Epithelial cell of proximal tubule (primary cell): ENCODE results near the gene DGKZ. TPM values are rescaled to one million over a fixed set of nuclear protein-coding genes. Genes with fewer than 3 reads are reported as not detected.
"Not testable (repeated sequence)": the region's sequence is repeated elsewhere in the genome, so short reads cannot be mapped to it uniquely, and the experiment has no call there.

Experiments
- DNase-seq: peaks from one replicate; pipeline ENCODE4 v3.0.0-alpha.2; 2011; ENCODE audit warnings: low read depth
- H3K4me3 ChIP-seq: 2 replicates; pipeline ENCODE4 v1.5.1; 2011; ENCODE audit warnings: low read depth, mild to moderate bottlenecking, low read length
- total RNA-seq: library from RNA; depleted of rRNA; stranded (reverse); fragments of >200 nt; gene quantifications from 2 replicates; pipeline ENCODE4 v1.2.3, GENCODE V29; 2015
- TF ChIP-seq, protein P1 (sequence below): conservative IDR thresholded peaks from 2 replicates; pipeline ENCODE4 v1.5.1; 2012; ENCODE audit warnings: low read depth, mild to moderate bottlenecking, low read length

DGKZ gene
- total RNA-seq, 1 donor from 2014 or later: 41.1 TPM

DNA sequence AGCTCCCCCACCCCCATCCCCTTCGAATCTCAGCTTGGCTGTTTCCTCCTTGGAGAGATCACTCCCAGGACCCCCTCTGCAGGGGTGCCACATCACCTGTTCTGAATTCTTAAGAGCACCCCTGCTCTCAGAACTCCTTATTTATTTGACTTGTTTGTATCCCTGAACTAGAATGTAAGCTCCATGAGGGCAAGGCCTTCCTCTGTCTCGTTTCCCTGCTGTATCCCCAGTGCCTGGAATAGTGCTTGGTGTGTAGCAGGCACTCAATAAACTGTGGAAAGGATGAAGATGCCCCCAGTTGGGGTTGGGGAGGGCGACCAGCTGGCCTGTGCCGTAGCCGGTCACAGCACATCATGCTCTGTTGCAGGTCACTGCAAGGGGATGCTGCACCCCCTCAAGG is 30.6 kb downstream of the DGKZ start:
- DNase-seq: no peak
- TF ChIP-seq, protein P1, sequence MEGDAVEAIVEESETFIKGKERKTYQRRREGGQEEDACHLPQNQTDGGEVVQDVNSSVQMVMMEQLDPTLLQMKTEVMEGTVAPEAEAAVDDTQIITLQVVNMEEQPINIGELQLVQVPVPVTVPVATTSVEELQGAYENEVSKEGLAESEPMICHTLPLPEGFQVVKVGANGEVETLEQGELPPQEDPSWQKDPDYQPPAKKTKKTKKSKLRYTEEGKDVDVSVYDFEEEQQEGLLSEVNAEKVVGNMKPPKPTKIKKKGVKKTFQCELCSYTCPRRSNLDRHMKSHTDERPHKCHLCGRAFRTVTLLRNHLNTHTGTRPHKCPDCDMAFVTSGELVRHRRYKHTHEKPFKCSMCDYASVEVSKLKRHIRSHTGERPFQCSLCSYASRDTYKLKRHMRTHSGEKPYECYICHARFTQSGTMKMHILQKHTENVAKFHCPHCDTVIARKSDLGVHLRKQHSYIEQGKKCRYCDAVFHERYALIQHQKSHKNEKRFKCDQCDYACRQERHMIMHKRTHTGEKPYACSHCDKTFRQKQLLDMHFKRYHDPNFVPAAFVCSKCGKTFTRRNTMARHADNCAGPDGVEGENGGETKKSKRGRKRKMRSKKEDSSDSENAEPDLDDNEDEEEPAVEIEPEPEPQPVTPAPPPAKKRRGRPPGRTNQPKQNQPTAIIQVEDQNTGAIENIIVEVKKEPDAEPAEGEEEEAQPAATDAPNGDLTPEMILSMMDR: no peak
- no peak overlapping the region for H3K4me3 ChIP-seq

DNA sequence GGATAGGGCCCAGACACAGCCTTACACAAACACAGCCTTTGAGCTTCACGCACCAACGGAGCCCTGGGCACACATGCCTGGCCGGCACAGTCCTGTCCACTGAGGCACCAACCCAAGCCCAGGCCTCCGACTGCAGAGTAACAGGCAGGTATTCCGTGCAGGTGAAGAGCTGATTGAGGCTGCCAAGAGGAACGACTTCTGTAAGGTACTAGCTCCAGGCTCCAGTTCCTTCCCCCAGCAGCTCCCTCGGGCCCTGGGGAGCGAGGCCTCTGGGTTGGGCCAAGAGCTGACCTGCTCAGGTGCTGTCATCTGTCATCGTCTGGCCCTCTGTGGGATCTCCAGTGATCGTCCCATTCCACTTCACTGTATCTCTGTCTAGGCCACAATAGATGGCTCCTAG is 31.0 kb downstream of the DGKZ start:
- H3K4me3 ChIP-seq: no peak overlapping the region
- no peak for DNase-seq
- TF ChIP-seq, protein P1: no peak

DNA sequence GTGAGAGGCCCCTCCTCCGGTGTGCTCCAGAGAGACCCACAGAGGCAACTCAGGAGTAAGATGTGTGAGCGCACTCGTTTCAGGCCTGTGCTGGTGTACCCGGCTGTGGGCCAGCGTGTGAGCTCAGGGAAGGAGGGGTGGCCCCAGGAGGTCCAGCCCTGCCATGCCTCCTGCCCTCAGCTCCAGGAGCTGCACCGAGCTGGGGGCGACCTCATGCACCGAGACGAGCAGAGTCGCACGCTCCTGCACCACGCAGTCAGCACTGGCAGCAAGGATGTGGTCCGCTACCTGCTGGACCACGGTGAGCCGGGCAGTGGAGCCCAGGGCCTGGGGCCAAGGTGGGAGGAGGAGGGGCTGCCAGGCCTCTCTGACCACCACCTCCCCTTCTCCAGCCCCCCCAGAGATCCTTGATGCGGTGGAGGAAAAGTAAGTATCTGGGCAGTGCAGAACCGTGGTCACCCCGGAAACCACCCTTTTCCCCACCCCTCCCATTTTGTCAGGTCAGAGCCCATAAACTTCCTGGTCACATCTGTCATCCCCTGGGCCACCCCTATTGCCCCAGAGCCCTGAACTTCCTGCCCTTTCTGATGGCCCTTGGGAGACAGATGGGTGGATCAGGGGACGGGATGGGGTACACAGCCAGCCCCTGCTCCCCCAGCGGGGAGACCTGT is 31.7 kb downstream of the DGKZ start:
- TF ChIP-seq, protein P1: no peak
- H3K4me3 ChIP-seq: no peak overlapping the region
- no peak for DNase-seq

DNA sequence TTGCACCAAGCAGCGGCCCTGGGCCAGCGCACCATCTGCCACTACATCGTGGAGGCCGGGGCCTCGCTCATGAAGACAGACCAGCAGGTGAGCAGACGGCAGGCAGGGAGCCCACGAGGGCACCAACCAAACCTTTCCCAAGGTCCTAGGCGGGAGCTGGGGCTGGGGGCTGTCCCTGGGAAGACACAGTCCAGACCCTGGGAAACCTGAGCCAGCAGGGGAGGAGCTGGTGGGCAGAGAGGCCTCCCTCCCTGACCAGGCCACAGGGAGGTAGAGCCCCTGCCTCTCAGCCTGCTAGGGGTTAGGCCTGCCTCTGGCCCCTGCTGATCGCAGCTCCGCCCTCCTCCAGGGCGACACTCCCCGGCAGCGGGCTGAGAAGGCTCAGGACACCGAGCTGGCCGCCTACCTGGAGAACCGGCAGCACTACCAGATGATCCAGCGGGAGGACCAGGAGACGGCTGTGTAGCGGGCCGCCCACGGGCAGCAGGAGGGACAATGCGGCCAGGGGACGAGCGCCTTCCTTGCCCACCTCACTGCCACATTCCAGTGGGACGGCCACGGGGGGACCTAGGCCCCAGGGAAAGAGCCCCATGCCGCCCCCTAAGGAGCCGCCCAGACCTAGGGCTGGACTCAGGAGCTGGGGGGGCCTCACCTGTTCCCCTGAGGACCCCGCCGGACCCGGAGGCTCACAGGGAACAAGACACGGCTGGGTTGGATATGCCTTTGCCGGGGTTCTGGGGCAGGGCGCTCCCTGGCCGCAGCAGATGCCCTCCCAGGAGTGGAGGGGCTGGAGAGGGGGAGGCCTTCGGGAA is 32.4 kb downstream of the DGKZ start:
- DNase-seq, H3K4me3 ChIP-seq: not testable (repeated sequence)

DNA sequence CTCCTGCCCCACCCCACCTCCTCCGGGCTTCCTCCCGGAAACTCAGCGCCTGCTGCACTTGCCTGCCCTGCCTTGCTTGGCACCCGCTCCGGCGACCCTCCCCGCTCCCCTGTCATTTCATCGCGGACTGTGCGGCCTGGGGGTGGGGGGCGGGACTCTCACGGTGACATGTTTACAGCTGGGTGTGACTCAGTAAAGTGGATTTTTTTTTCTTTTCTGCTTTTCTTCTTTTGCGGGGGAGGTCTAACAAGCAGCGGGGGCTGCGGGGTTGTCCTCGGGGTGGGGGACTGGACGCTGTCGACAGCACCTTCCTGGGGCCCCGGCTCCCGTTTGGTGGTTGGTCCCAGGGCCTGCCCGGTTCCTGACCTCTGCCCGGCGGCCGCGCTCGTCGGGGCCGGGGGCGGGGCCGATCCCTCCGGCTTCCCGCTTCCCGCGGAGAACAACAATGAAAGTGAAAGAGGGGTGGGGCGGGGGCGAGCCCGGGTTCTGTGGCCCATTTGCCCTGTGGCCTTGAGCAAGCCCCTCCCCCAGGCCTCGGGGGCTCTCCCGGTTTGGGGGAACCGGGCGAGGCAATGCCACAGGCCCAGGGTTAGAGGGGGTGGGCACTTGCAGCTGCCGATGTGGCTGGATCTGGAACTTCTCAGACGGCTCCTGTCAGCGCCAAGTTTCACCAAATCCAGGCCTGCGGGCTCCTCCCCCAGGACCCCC is 33.2 kb downstream of the DGKZ start:
- TF ChIP-seq, protein P1: no peak
- no peak for DNase-seq
- peak overlapping the region; percentile 62 for H3K4me3 ChIP-seq

DNA sequence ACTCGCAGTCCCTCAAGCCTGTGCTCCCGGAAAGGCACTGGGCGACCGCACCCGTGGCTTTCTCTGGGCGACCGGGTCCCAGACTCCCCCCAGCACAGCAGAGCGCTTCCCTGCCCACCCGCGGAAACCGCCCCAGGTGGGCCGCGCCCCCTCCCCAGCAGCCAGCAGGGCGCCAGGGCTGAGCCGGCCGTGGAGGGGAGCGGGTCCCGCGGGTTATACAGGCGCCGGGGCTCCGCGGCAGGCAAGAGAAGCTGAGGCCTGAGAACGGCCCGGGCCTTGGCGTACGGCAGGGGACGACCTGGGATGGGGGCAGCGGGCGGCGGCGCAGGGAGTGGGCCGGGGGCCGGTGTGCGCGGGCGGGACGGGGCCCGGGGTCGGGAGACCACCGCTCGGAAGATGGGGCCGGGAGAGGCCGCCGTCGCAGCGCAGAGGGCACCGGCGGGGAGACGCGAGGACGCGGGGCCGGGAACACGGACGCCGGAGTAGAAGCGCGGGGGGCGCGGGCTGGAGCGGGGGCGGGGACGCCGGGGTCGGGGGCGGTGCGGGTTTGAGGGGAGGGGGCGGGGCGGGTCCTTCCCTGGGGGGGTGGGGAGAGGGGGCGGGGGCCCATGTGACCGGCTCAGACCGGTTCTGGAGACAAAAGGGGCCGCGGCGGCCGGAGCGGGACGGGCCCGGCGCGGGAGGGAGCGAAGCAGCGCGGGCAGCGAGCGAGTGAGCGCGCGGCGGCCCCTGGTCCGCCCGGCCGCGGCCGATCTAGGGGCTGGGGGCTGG is 34.0 kb downstream of the DGKZ start, which contains the start of gene MDK:
MDK (plus strand) TSS at position 622 of the 771 bp plus-strand sequence. CDS start 389 bp downstream, outside the sequence.
- no peak for DNase-seq
- TF ChIP-seq, protein P1: no peak
- peak within 1 kb of the TSS; percentile 62 for H3K4me3 ChIP-seq
